Activated naive CD8-positive, alpha-beta T cell treated with anti-CD3 and anti-CD28 coated beads for 36 hours (primary cell): ENCODE data around the gene RAI1. TPM values are rescaled to one million over a fixed set of nuclear protein-coding genes. Genes with fewer than 3 reads are reported as not detected.

Experiments used
- DNase-seq: peaks from one replicate; pipeline ENCODE4 v3.0.0; 2021
- H3K27ac Mint-ChIP-seq: one replicate; pipeline ENCODE4 v1.8.0; 2022; ENCODE audit warnings: mild to moderate bottlenecking, moderate library complexity, mixed read lengths
- H3K27me3 Mint-ChIP-seq: one replicate; pipeline ENCODE4 v1.8.0; 2022; ENCODE audit warnings: mild to moderate bottlenecking, mixed read lengths
- H3K36me3 Mint-ChIP-seq: one replicate; pipeline ENCODE4 v1.8.0; 2021; ENCODE audit warnings: mild to moderate bottlenecking, mixed read lengths
- H3K4me1 Mint-ChIP-seq: one replicate; pipeline ENCODE4 v1.8.0; 2021; ENCODE audit warnings: mixed read lengths
- H3K4me3 Mint-ChIP-seq: one replicate; pipeline ENCODE4 v1.8.0; 2022; ENCODE audit warnings: mild to moderate bottlenecking, moderate library complexity, mixed read lengths
- H3K9me3 Mint-ChIP-seq: one replicate; pipeline ENCODE4 v1.8.0; 2022; ENCODE audit warnings: mixed read lengths
- total RNA-seq, 2 experiments: library from RNA; stranded (reverse); gene quantifications; one replicate each; pipeline ENCODE4 v1.2.3, GENCODE V29; 2021

RAI1 gene
- total RNA-seq, 2 experiments from 2014 or later, result 19.6 to 21.1 TPM

- H3K36me3 Mint-ChIP-seq, result no peaks in the 10 kb centered on the region
- no peaks in the 10 kb centered on the region for H3K9me3 Mint-ChIP-seq
- H3K4me3 Mint-ChIP-seq, result no peak overlapping the region
- no peaks in the 10 kb centered on the region for H3K27me3 Mint-ChIP-seq
- DNase-seq, result no peak
- H3K27ac Mint-ChIP-seq, result no peak overlapping the region
- H3K4me1 Mint-ChIP-seq, result peaks cover 35% of the 10 kb centered on the region
Observed at GRCh38 chr17:17732444-17732843, 51.2 kb downstream of the RAI1 start.

- Mint-ChIP-seq H3K4me3 (no peak overlapping the region), H3K9me3 (no peaks in the 10 kb centered on the region), H3K27me3 (no peaks in the 10 kb centered on the region), H3K27ac (no peak overlapping the region), H3K36me3 (no peaks in the 10 kb centered on the region), H3K4me1 (peaks cover 39% of the 10 kb centered on the region)
- no peak for DNase-seq
Observed at GRCh38 chr17:17732892-17733670, 51.8 kb downstream of the RAI1 start.

GRCh38 chr17:17736205-17737183 lies 55.2 kb downstream of the RAI1 start:
- H3K36me3 Mint-ChIP-seq, result no peaks in the 10 kb centered on the region
- H3K4me1 Mint-ChIP-seq, result peaks cover 53% of the 10 kb centered on the region
- H3K9me3 Mint-ChIP-seq, result no peaks in the 10 kb centered on the region
- H3K27ac Mint-ChIP-seq, result no peak overlapping the region
- no peak overlapping the region for H3K4me3 Mint-ChIP-seq
- DNase-seq, result no peak
- no peaks in the 10 kb centered on the region for H3K27me3 Mint-ChIP-seq

- Mint-ChIP-seq H3K4me3 (no peak overlapping the region), H3K27me3 (no peaks in the 10 kb centered on the region), H3K4me1 (peaks cover 51% of the 10 kb centered on the region), H3K27ac (peak overlapping the region; percentile 59), H3K9me3 (no peaks in the 10 kb centered on the region), H3K36me3 (no peaks in the 10 kb centered on the region)
- DNase-seq, result no peak
Observed at GRCh38 chr17:17737961-17738894, 57.0 kb downstream of the RAI1 start.

GRCh38 chr17:17738901-17739300 lies 57.6 kb downstream of the RAI1 start:
- Mint-ChIP-seq H3K27me3 (no peaks in the 10 kb centered on the region), H3K9me3 (no peaks in the 10 kb centered on the region), H3K36me3 (no peaks in the 10 kb centered on the region), H3K4me1 (peaks cover 50% of the 10 kb centered on the region), H3K4me3 (no peak overlapping the region), H3K27ac (peak overlapping the region; percentile 58)
- no peak for DNase-seq

- H3K27me3 Mint-ChIP-seq, result no peaks in the 10 kb centered on the region
- peaks cover 49% of the 10 kb centered on the region for H3K4me1 Mint-ChIP-seq
- no peak overlapping the region for H3K4me3 Mint-ChIP-seq
- no peaks in the 10 kb centered on the region for H3K36me3 Mint-ChIP-seq
- no peak for DNase-seq
- H3K9me3 Mint-ChIP-seq, result no peaks in the 10 kb centered on the region
- no peak overlapping the region for H3K27ac Mint-ChIP-seq
Observed at GRCh38 chr17:17739388-17740066, 58.3 kb downstream of the RAI1 start.

GRCh38 chr17:17740615-17741348 lies 59.5 kb downstream of the RAI1 start:
- Mint-ChIP-seq H3K9me3 (no peaks in the 10 kb centered on the region), H3K4me3 (peak overlapping the region; percentile 59), H3K36me3 (no peaks in the 10 kb centered on the region), H3K27me3 (no peaks in the 10 kb centered on the region), H3K27ac (peak overlapping the region; percentile 76), H3K4me1 (peaks cover 41% of the 10 kb centered on the region)
- DNase-seq, result peak; percentile 50

- Mint-ChIP-seq H3K36me3 (no peaks in the 10 kb centered on the region), H3K27ac (peak overlapping the region; percentile 34), H3K4me3 (no peak overlapping the region), H3K4me1 (peaks cover 34% of the 10 kb centered on the region), H3K9me3 (no peaks in the 10 kb centered on the region), H3K27me3 (no peaks in the 10 kb centered on the region)
- no peak for DNase-seq
Observed at GRCh38 chr17:17741349-17742023, 60.2 kb downstream of the RAI1 start.

- Mint-ChIP-seq H3K4me1 (peaks cover 29% of the 10 kb centered on the region), H3K27ac (no peak overlapping the region), H3K27me3 (no peaks in the 10 kb centered on the region), H3K36me3 (no peaks in the 10 kb centered on the region), H3K4me3 (no peak overlapping the region), H3K9me3 (no peaks in the 10 kb centered on the region)
- no peak for DNase-seq
Observed at GRCh38 chr17:17742133-17742621, 60.9 kb downstream of the RAI1 start.

GRCh38 chr17:17742688-17743390 lies 61.6 kb downstream of the RAI1 start:
- Mint-ChIP-seq H3K27ac (peak overlapping the region; percentile 17), H3K36me3 (no peaks in the 10 kb centered on the region), H3K9me3 (no peaks in the 10 kb centered on the region), H3K4me3 (no peak overlapping the region), H3K27me3 (no peaks in the 10 kb centered on the region), H3K4me1 (peaks cover 28% of the 10 kb centered on the region)
- DNase-seq, result no peak

- H3K27ac Mint-ChIP-seq, result no peak overlapping the region
- peaks cover 29% of the 10 kb centered on the region for H3K4me1 Mint-ChIP-seq
Observed at GRCh38 chr17:17743391-17744112, 62.3 kb downstream of the RAI1 start.

GRCh38 chr17:17744116-17744515 lies 62.9 kb downstream of the RAI1 start:
- Mint-ChIP-seq H3K4me3 (no peak overlapping the region), H3K9me3 (no peaks in the 10 kb centered on the region), H3K27ac (no peak overlapping the region), H3K27me3 (no peaks in the 10 kb centered on the region), H3K36me3 (no peaks in the 10 kb centered on the region), H3K4me1 (peaks cover 26% of the 10 kb centered on the region)
- no peak for DNase-seq

More at GRCh38 chr17:17743391-17744112, 62.3 kb downstream of the RAI1 start:
- Mint-ChIP-seq H3K9me3 (no peaks in the 10 kb centered on the region), H3K4me3 (no peak overlapping the region), H3K36me3 (no peaks in the 10 kb centered on the region), H3K27me3 (no peaks in the 10 kb centered on the region)
- no peak for DNase-seq
